ENCODE results near the gene ADAM22. TPM values are rescaled to one million over a fixed set of nuclear protein-coding genes. Genes with fewer than 3 reads are reported as not detected.

The ADAM22 gene
- total and polyA plus RNA-seq, 2 experiments from 2014 or later, result 2.7 to 18.7 TPM

- TF ChIP-seq, protein P1, sequence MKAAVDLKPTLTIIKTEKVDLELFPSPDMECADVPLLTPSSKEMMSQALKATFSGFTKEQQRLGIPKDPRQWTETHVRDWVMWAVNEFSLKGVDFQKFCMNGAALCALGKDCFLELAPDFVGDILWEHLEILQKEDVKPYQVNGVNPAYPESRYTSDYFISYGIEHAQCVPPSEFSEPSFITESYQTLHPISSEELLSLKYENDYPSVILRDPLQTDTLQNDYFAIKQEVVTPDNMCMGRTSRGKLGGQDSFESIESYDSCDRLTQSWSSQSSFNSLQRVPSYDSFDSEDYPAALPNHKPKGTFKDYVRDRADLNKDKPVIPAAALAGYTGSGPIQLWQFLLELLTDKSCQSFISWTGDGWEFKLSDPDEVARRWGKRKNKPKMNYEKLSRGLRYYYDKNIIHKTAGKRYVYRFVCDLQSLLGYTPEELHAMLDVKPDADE (IDR thresholded peaks at IDR 0.05), result no peak
- TF ChIP-seq EZH2phosphoT487 (IDR thresholded peaks at IDR 0.05; ENCODE audit: unreplicated experiment) (no peak), REST (IDR thresholded peaks at IDR 0.05; ENCODE audit: unreplicated experiment) (no peak), CTCF (conservative IDR thresholded peaks at IDR 0.05; ENCODE audit: low read depth in 2 of 2) (no peak), EZH2 (IDR thresholded peaks at IDR 0.05; ENCODE audit: low read depth, unreplicated experiment) (no peak), POLR2AphosphoS5 (IDR thresholded peaks at IDR 0.05; ENCODE audit: low read depth) (no peak)
Measured at GRCh38 chr7:88121335-88121734, 187.3 kb downstream of the ADAM22 start (continued).

- Histone ChIP-seq H3F3A (replicated peaks; ENCODE audit: low read depth) (no peaks in the 10 kb centered on the region), H3K9me2 (ENCODE audit: insufficient read depth) (no peaks in the 10 kb centered on the region), H3K4me1 (ENCODE audit: insufficient read depth) (no peaks in the 10 kb centered on the region), H3K4me2 (no peak overlapping the region), H3K4me3 (no peak overlapping the region), H2AFZ (no peak overlapping the region), H3K27me3 (ENCODE audit: insufficient read depth) (no peaks in the 10 kb centered on the region), H3K27ac (ENCODE audit: low read depth) (no peak overlapping the region), H3K36me3 (ENCODE audit: insufficient read depth) (no peaks in the 10 kb centered on the region), H3K79me2 (replicated peaks; ENCODE audit: insufficient read depth) (no peaks in the 10 kb centered on the region), H4K20me1 (replicated peaks; ENCODE audit: insufficient read depth) (no peaks in the 10 kb centered on the region)
- DNase-seq (ENCODE audit: low spot score) (no peak), ATAC-seq (no peak)
- H3K27me3 Mint-ChIP-seq (ENCODE audit: insufficient read depth, low read depth, poor library complexity), result no peaks in the 10 kb centered on the region
- no peaks in the 10 kb centered on the region for H3K36me3 Mint-ChIP-seq (ENCODE audit: low read depth)
- no peak overlapping the region for H3K4me3 Mint-ChIP-seq
- no peaks in the 10 kb centered on the region for H3K4me1 Mint-ChIP-seq
- peak overlapping the region; percentile 7; the same call in 1 of the 2 replicates for H3K27ac Mint-ChIP-seq
- no peaks in the 10 kb centered on the region for H3K9me3 Mint-ChIP-seq
- TF ChIP-seq ZNF331 (CRISPR knock-in tag; IDR thresholded peaks at IDR 0.05; ENCODE audit: low read depth) (no peak), ZNF114 (CRISPR knock-in tag; IDR thresholded peaks at IDR 0.05) (no peak), CREB1 (CRISPR knock-in tag; IDR thresholded peaks at IDR 0.05; ENCODE audit: low read depth) (no peak), JUNB (IDR thresholded peaks at IDR 0.05; ENCODE audit: unreplicated experiment) (no peak)
- TF ChIP-seq, protein P2, sequence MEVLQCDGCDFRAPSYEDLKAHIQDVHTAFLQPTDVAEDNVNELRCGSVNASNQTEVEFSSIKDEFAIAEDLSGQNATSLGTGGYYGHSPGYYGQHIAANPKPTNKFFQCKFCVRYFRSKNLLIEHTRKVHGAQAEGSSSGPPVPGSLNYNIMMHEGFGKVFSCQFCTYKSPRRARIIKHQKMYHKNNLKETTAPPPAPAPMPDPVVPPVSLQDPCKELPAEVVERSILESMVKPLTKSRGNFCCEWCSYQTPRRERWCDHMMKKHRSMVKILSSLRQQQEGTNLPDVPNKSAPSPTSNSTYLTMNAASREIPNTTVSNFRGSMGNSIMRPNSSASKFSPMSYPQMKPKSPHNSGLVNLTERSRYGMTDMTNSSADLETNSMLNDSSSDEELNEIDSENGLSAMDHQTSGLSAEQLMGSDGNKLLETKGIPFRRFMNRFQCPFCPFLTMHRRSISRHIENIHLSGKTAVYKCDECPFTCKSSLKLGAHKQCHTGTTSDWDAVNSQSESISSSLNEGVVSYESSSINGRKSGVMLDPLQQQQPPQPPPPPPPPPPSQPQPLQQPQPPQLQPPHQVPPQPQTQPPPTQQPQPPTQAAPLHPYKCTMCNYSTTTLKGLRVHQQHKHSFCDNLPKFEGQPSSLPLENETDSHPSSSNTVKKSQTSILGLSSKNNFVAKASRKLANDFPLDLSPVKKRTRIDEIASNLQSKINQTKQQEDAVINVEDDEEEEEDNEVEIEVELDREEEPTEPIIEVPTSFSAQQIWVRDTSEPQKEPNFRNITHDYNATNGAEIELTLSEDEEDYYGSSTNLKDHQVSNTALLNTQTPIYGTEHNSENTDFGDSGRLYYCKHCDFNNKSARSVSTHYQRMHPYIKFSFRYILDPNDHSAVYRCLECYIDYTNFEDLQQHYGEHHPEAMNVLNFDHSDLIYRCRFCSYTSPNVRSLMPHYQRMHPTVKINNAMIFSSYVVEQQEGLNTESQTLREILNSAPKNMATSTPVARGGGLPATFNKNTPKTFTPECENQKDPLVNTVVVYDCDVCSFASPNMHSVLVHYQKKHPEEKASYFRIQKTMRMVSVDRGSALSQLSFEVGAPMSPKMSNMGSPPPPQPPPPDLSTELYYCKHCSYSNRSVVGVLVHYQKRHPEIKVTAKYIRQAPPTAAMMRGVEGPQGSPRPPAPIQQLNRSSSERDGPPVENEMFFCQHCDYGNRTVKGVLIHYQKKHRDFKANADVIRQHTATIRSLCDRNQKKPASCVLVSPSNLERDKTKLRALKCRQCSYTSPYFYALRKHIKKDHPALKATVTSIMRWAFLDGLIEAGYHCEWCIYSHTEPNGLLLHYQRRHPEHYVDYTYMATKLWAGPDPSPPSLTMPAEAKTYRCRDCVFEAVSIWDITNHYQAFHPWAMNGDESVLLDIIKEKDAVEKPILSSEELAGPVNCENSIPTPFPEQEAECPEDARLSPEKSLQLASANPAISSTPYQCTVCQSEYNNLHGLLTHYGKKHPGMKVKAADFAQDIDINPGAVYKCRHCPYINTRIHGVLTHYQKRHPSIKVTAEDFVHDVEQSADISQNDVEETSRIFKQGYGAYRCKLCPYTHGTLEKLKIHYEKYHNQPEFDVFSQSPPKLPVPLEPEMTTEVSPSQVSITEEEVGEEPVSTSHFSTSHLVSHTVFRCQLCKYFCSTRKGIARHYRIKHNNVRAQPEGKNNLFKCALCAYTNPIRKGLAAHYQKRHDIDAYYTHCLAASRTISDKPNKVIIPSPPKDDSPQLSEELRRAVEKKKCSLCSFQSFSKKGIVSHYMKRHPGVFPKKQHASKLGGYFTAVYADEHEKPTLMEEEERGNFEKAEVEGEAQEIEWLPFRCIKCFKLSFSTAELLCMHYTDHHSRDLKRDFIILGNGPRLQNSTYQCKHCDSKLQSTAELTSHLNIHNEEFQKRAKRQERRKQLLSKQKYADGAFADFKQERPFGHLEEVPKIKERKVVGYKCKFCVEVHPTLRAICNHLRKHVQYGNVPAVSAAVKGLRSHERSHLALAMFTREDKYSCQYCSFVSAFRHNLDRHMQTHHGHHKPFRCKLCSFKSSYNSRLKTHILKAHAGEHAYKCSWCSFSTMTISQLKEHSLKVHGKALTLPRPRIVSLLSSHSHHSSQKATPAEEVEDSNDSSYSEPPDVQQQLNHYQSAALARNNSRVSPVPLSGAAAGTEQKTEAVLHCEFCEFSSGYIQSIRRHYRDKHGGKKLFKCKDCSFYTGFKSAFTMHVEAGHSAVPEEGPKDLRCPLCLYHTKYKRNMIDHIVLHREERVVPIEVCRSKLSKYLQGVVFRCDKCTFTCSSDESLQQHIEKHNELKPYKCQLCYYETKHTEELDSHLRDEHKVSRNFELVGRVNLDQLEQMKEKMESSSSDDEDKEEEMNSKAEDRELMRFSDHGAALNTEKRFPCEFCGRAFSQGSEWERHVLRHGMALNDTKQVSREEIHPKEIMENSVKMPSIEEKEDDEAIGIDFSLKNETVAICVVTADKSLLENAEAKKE (CRISPR knock-in tag; IDR thresholded peaks at IDR 0.05), result no peak
Measured at GRCh38 chr7:88127637-88128290, 193.7 kb downstream of the ADAM22 start.

Data from GM23338 (cell line).